ENCODE data around the gene ACTL10. TPM values are rescaled to one million over a fixed set of nuclear protein-coding genes. Genes with fewer than 3 reads are reported as not detected.
A peak's percentile ranks its signal among the peaks of the same experiment; 100 is the strongest.

The ACTL10 gene
- total and polyA plus RNA-seq, 2 of the 13 experiments (the other 11 are each of a cell fraction or from before 2014, with no cell fraction given), result not detected

- TF ChIP-seq DNMT1 (CRISPR knock-in tag; IDR thresholded peaks at IDR 0.05), result no peak
- TF ChIP-seq PATZ1 (CRISPR knock-in tag; IDR thresholded peaks at IDR 0.05), result peak; percentile 77; the same call in 1 of the 2 replicates
- TF ChIP-seq SIN3A (IDR thresholded peaks at IDR 0.05; ENCODE audit: borderline replicate concordance, low read depth, low read length), result peak; percentile 22; the same call in 1 of the 2 replicates
- 0 out of 2 replicates have a peak, but pooled peaks have one; percentile 51 for TF ChIP-seq TGIF2 (CRISPR knock-in tag; IDR thresholded peaks at IDR 0.05)
- TF ChIP-seq REPIN1 (CRISPR knock-in tag; IDR thresholded peaks at IDR 0.05; ENCODE audit: borderline replicate concordance, low read depth), result no peak
- TF ChIP-seq ESRRA (CRISPR knock-in tag; IDR thresholded peaks at IDR 0.05; ENCODE audit: low read depth), result 0 out of 2 replicates have a peak, but pooled peaks have one; percentile 31
- TF ChIP-seq ATF7-NPFF (CRISPR knock-in tag; IDR thresholded peaks at IDR 0.05; ENCODE audit: low read depth), result peak; percentile 74
- TF ChIP-seq CHD2 (IDR thresholded peaks at IDR 0.05; ENCODE audit: low read depth, low read length), result no peak
- TF ChIP-seq MIXL1 (CRISPR knock-in tag; IDR thresholded peaks at IDR 0.05), result no peak
- TF ChIP-seq ZHX2 (IDR thresholded peaks at IDR 0.05; ENCODE audit: low read depth), result no peak
- TF ChIP-seq ZHX2 (CRISPR knock-in tag; IDR thresholded peaks at IDR 0.05; ENCODE audit: borderline replicate concordance), result peak; percentile 24; the same call in 1 of the 2 replicates
- TF ChIP-seq THAP7 (CRISPR knock-in tag; IDR thresholded peaks at IDR 0.05), result peak; percentile 84; the same call in 1 of the 2 replicates
- no peak for TF ChIP-seq PHF5A (CRISPR knock-in tag; IDR thresholded peaks at IDR 0.05; ENCODE audit: low read depth, unreplicated experiment)
- 0 out of 2 replicates have a peak, but pooled peaks have one; percentile 47 for TF ChIP-seq ZNF121 (CRISPR knock-in tag; IDR thresholded peaks at IDR 0.05)
- TF ChIP-seq ZBTB44 (CRISPR knock-in tag; IDR thresholded peaks at IDR 0.05), result no peak
- peak; percentile 26; the same call in 1 of the 2 replicates for TF ChIP-seq MXD1 (CRISPR knock-in tag; IDR thresholded peaks at IDR 0.05)
- 0 out of 2 replicates have a peak, but pooled peaks have one; percentile 10 for TF ChIP-seq ONECUT2 (CRISPR knock-in tag; IDR thresholded peaks at IDR 0.05)
Measured at GRCh38 chr20:33685328-33686099, 18.8 kb downstream of the ACTL10 start (continued).
